ENCODE data around the gene PYGO2. TPM values are rescaled to one million over a fixed set of nuclear protein-coding genes. Genes with fewer than 3 reads are reported as not detected.

Gene PYGO2
- total RNA-seq, 2 experiments from 2014 or later, result 30.3 to 32.8 TPM

GRCh38 chr1:154992721-154993571 is 31.4 kb upstream of the PYGO2 start:
- Histone ChIP-seq H3K4me3 (ENCODE audit: low read length) (no peak overlapping the region), H3K9me3 (ENCODE audit: control insufficient read depth in 1 of 2, insufficient read depth in 1 of 2, low read length in 2 of 2) (no peaks in the 10 kb centered on the region), H3K36me3 (ENCODE audit: insufficient read depth, low read length) (peaks cover 39% of the 10 kb centered on the region), H3K27me3 (ENCODE audit: control insufficient read depth in 1 of 2, insufficient read depth in 2 of 2, low read length in 2 of 2) (no peaks in the 10 kb centered on the region), H3K27ac (ENCODE audit: low read depth in 1 of 2, low read length in 2 of 2) (no peak overlapping the region), H3K4me1 (ENCODE audit: insufficient read depth, low read length) (peaks cover 33% of the 10 kb centered on the region)
- DNase-seq (no peak), ATAC-seq (ENCODE audit: poor library complexity) (no peak)
- POLR2A ChIA-PET, result interaction anchor here (1.0 to 2.5 kb wide), 4 partner anchors 8 to 38 kb away, joined by 3 to 19 read pairs (median 12); partner anchors contain the start of genes FLAD1 and PBXIP1
- CTCF ChIA-PET, result interaction anchor here (1.3 to 13.2 kb wide), 2 partner anchors 9 to 26 kb away, joined by 3 to 159 read pairs; no protein-coding TSS in a partner anchor
- Mint-ChIP-seq H3K9me3 (no peaks in the 10 kb centered on the region), H3K27me3 (no peaks in the 10 kb centered on the region), H3K4me3 (no peak overlapping the region), H3K27ac (no peak overlapping the region), H3K36me3 (ENCODE audit: low read depth) (peaks cover 26% of the 10 kb centered on the region), H3K4me1 (ENCODE audit: low read depth) (peaks cover 33% of the 10 kb centered on the region)
- no peak for TF ChIP-seq CTCF (IDR thresholded peaks at IDR 0.05)
- intact Hi-C loops (cut with DNase I, micrococcal nuclease), result no loop called here

- Mint-ChIP-seq H3K27me3 (no peaks in the 10 kb centered on the region), H3K4me3 (no peak overlapping the region), H3K27ac (no peak overlapping the region), H3K4me1 (ENCODE audit: low read depth) (peaks cover 16% of the 10 kb centered on the region), H3K36me3 (ENCODE audit: low read depth) (peaks cover 33% of the 10 kb centered on the region), H3K9me3 (no peaks in the 10 kb centered on the region)
- ChIA-PET POLR2A (interaction anchor here (0.7 kb wide), 1 partner anchor 27 kb away, joined by 3 read pairs; no protein-coding TSS in a partner anchor), CTCF (interaction anchor here (1.3 to 1.7 kb wide), 2 partner anchors 9 to 27 kb away, joined by 3 to 6 read pairs; no protein-coding TSS in a partner anchor)
- intact Hi-C loops (cut with DNase I, micrococcal nuclease), result no loop called here
- DNase-seq, result no peak
- no peak for TF ChIP-seq CTCF (IDR thresholded peaks at IDR 0.05)
- no peaks in the 10 kb centered on the region for H3K27me3 ChIP-seq (ENCODE audit: control insufficient read depth in 1 of 2, insufficient read depth in 2 of 2, low read length in 2 of 2)
- peaks cover 50% of the 10 kb centered on the region for H3K36me3 ChIP-seq (ENCODE audit: insufficient read depth, low read length)
- no peak overlapping the region for H3K4me3 ChIP-seq (ENCODE audit: low read length)
- no peak for ATAC-seq (ENCODE audit: poor library complexity)
- H3K9me3 ChIP-seq (ENCODE audit: control insufficient read depth in 1 of 2, insufficient read depth in 1 of 2, low read length in 2 of 2), result no peaks in the 10 kb centered on the region
- H3K27ac ChIP-seq (ENCODE audit: low read depth in 1 of 2, low read length in 2 of 2), result no peak overlapping the region
- peaks cover 26% of the 10 kb centered on the region for H3K4me1 ChIP-seq (ENCODE audit: insufficient read depth, low read length)
Measured at GRCh38 chr1:154990276-154990675, 28.7 kb upstream of the PYGO2 start.

DNA sequence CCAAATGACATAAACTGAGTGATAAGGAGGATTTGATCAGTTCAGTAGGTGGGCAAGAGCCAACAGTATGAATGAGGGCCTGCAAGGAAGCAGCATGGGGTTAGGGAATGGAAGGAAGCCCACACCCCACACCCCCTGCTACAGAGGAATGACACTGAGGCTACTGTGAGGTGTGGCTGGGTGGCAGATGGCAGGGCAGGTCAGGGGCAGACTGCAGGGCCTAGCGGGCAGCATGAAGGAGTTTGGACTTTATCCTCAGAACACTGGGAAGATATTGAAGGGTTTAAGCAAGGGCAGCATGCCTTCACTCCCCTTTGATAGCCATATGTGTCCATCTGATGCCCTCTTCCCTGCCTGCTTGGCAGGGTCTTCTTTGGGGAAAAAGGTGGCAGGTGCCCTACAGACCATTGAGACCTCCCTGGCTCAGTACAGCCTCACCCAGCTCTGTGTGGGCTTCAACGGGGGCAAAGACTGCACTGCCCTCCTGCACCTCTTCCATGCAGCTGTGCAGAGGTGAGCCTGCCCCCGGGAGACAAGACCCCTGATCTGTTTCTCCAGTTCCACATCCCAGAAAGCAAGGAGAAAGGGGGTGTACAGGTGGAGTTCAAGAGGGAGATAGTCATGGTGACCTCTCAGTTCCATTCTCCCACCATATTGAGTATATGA is 27.7 kb upstream of the PYGO2 start:
- H3K36me3 ChIP-seq (ENCODE audit: insufficient read depth, low read length), result peaks cover 50% of the 10 kb centered on the region
- no peak overlapping the region for H3K4me3 ChIP-seq (ENCODE audit: low read length)
- no peak overlapping the region for H3K27ac ChIP-seq (ENCODE audit: low read depth in 1 of 2, low read length in 2 of 2)
- peaks cover 15% of the 10 kb centered on the region for H3K4me1 Mint-ChIP-seq (ENCODE audit: low read depth)
- no peak overlapping the region for H3K27ac Mint-ChIP-seq
- ChIA-PET CTCF (interaction anchor here (1.3 to 1.7 kb wide), 2 partner anchors 10 to 28 kb away, joined by 3 to 6 read pairs; no protein-coding TSS in a partner anchor), POLR2A (interaction anchor here (1.3 kb wide), 1 partner anchor 10 kb away, joined by 6 read pairs; no protein-coding TSS in a partner anchor)
- H3K27me3 Mint-ChIP-seq, result no peaks in the 10 kb centered on the region
- H3K9me3 ChIP-seq (ENCODE audit: control insufficient read depth in 1 of 2, insufficient read depth in 1 of 2, low read length in 2 of 2), result no peaks in the 10 kb centered on the region
- DNase-seq (no peak), ATAC-seq (ENCODE audit: poor library complexity) (no peak)
- H3K27me3 ChIP-seq (ENCODE audit: control insufficient read depth in 1 of 2, insufficient read depth in 2 of 2, low read length in 2 of 2), result no peaks in the 10 kb centered on the region
- peaks cover 33% of the 10 kb centered on the region for H3K36me3 Mint-ChIP-seq (ENCODE audit: low read depth)
- TF ChIP-seq CTCF (IDR thresholded peaks at IDR 0.05), result no peak
- no peaks in the 10 kb centered on the region for H3K9me3 Mint-ChIP-seq
- intact Hi-C loops (cut with DNase I, micrococcal nuclease), result loop anchor here in 1 of 2 experiments (1.0 kb wide), 1 partner anchor 11 kb away; no protein-coding TSS in a partner anchor
- peaks cover 33% of the 10 kb centered on the region for H3K4me1 ChIP-seq (ENCODE audit: insufficient read depth, low read length)
- H3K4me3 Mint-ChIP-seq, result no peak overlapping the region
